HG03280 (cell line): Measurements from ENCODE around the gene HMGCL.

Experiments used
- ATAC-seq: cut with Tn5 transposase; IDR thresholded peaks from one replicate; pipeline ENCODE4 v1.9.1; 2021; ENCODE audit warnings: mild to moderate bottlenecking, moderate library complexity; ENCODE audit not compliant: unreplicated experiment

Gene HMGCL

GRCh38 chr1:23779826-23780371 lies 45.3 kb downstream of the HMGCL start:
- no peak for ATAC-seq

- peak; percentile 76 for ATAC-seq
Observed at GRCh38 chr1:23777979-23778814, 47.0 kb downstream of the HMGCL start, which contains the start of gene PITHD1. TSS of gene PITHD1 (plus strand) at chr1:23778418. CDS start at chr1:23778516, 98 bp downstream.

GRCh38 chr1:23776217-23776616 lies 49.0 kb downstream of the HMGCL start:
- ATAC-seq: no peak

GRCh38 chr1:23774174-23774880 lies 50.9 kb downstream of the HMGCL start:
- ATAC-seq: no peak

GRCh38 chr1:23772854-23773242 lies 52.4 kb downstream of the HMGCL start:
- no peak for ATAC-seq

- peak; percentile 74 for ATAC-seq
Observed at GRCh38 chr1:23772049-23772853, 53.0 kb downstream of the HMGCL start.

- ATAC-seq: no peak
Observed at GRCh38 chr1:23768733-23769132, 56.5 kb downstream of the HMGCL start.

GRCh38 chr1:23763041-23763577 lies 62.1 kb downstream of the HMGCL start:
- no peak for ATAC-seq

- ATAC-seq: no peak
Observed at GRCh38 chr1:23759277-23759676, 66.0 kb downstream of the HMGCL start.

- ATAC-seq: no peak
Observed at GRCh38 chr1:23757812-23758211, 67.4 kb downstream of the HMGCL start.

- no peak for ATAC-seq
Observed at GRCh38 chr1:23756676-23757075, 68.6 kb downstream of the HMGCL start.

- no peak for ATAC-seq
Observed at GRCh38 chr1:23752909-23753308, 72.3 kb downstream of the HMGCL start.
